Endothelial cell (in vitro differentiated cells): ENCODE measurements around the gene PLTP. TPM values are rescaled to one million over a fixed set of nuclear protein-coding genes. Genes with fewer than 3 reads are reported as not detected.

Experiments
- DNase-seq: peaks from one replicate; pipeline ENCODE4 v3.0.0; 2021; ENCODE audit warnings: low spot score
- H3K27ac Mint-ChIP-seq: one replicate; pipeline ENCODE4 v1.8.0; 2021; ENCODE audit warnings: mixed read lengths, inconsistent platforms; ENCODE audit not compliant: unreplicated experiment
- H3K27me3 Mint-ChIP-seq: one replicate; pipeline ENCODE4 v1.8.0; 2021; ENCODE audit warnings: mild to moderate bottlenecking, moderate library complexity, mixed read lengths, inconsistent platforms; ENCODE audit not compliant: unreplicated experiment
- H3K36me3 Mint-ChIP-seq: one replicate; pipeline ENCODE4 v1.8.0; 2021; ENCODE audit warnings: mild to moderate bottlenecking, low read depth, mixed read lengths, inconsistent platforms; ENCODE audit not compliant: unreplicated experiment
- H3K4me1 Mint-ChIP-seq: one replicate; pipeline ENCODE4 v1.8.0; 2021; ENCODE audit warnings: mild to moderate bottlenecking, mixed read lengths, inconsistent platforms; ENCODE audit not compliant: unreplicated experiment
- H3K4me3 Mint-ChIP-seq: one replicate; pipeline ENCODE4 v1.8.0; 2021; ENCODE audit warnings: mild to moderate bottlenecking, mixed read lengths, inconsistent platforms; ENCODE audit not compliant: unreplicated experiment
- H3K9me3 Mint-ChIP-seq: one replicate; pipeline ENCODE4 v1.8.0; 2021; ENCODE audit warnings: mixed read lengths, inconsistent platforms; ENCODE audit not compliant: unreplicated experiment
- CTCF ChIP-seq: fragments of 200-600 bp; sonication (generic); IDR thresholded peaks from one replicate; pipeline ENCODE4 v1.5.0; 2021; ENCODE audit warnings: antibody characterized with exemption; ENCODE audit not compliant: unreplicated experiment
- total RNA-seq: library from RNA; stranded (reverse); fragmentation: NEBNext Ultra II Directional; extraction: Animal tissue kit (Norgen Biotek cat#: 25700); gene quantifications from one replicate; pipeline ENCODE4 v1.2.1, GENCODE V29; 2021; ENCODE audit not compliant: unreplicated experiment

Gene PLTP
- total RNA-seq, 1 donor from 2014 or later = 41.3 TPM

- peak within 1 kb of the TSS; percentile 95 for H3K4me3 Mint-ChIP-seq
- peak within 1 kb of the TSS; percentile 95 for H3K27ac Mint-ChIP-seq
- peak; percentile 94 for DNase-seq
- peaks cover 7% of the 10 kb centered on the region for H3K27me3 Mint-ChIP-seq
- no peaks in the 10 kb centered on the region for H3K9me3 Mint-ChIP-seq
- H3K4me1 Mint-ChIP-seq = peaks cover 18% of the 10 kb centered on the region
- peaks cover 6% of the 10 kb centered on the region for H3K36me3 Mint-ChIP-seq
- TF ChIP-seq CTCF = no peak
These were observed 54.7 kb downstream of the PLTP start, which contains the start of the genes ACOT8 and ZSWIM3 for GRCh38 chr20:45857114-45857881. TSS of gene ACOT8 (minus strand) at chr20:45857392. CDS start at chr20:45857315, 77 bp downstream. TSS of gene ZSWIM3 (plus strand) at chr20:45857614. CDS start at chr20:45857826, 212 bp downstream.

- no peak for DNase-seq
- H3K4me1 Mint-ChIP-seq = peaks cover 15% of the 10 kb centered on the region
These were observed 58.5 kb downstream of the PLTP start for GRCh38 chr20:45853484-45853883.

GRCh38 chr20:45852326-45852725 lies 59.6 kb downstream of the PLTP start:
- H3K27ac Mint-ChIP-seq = no peak overlapping the region
- DNase-seq = no peak
- no peak for TF ChIP-seq CTCF

More at GRCh38 chr20:45853484-45853883, 58.5 kb downstream of the PLTP start:
- no peak for TF ChIP-seq CTCF
- Mint-ChIP-seq H3K27me3 (peaks cover 7% of the 10 kb centered on the region), H3K36me3 (peaks cover 30% of the 10 kb centered on the region), H3K4me3 (no peak overlapping the region), H3K9me3 (no peaks in the 10 kb centered on the region), H3K27ac (no peak overlapping the region)

GRCh38 chr20:45851501-45851900 lies 60.5 kb downstream of the PLTP start:
- peaks cover 32% of the 10 kb centered on the region for H3K36me3 Mint-ChIP-seq

More at GRCh38 chr20:45852326-45852725, 59.6 kb downstream of the PLTP start:
- Mint-ChIP-seq H3K4me3 (no peak overlapping the region), H3K36me3 (peaks cover 32% of the 10 kb centered on the region), H3K27me3 (peaks cover 4% of the 10 kb centered on the region), H3K4me1 (peaks cover 10% of the 10 kb centered on the region), H3K9me3 (no peaks in the 10 kb centered on the region)

More at GRCh38 chr20:45851501-45851900, 60.5 kb downstream of the PLTP start:
- H3K27me3 Mint-ChIP-seq = peaks cover 4% of the 10 kb centered on the region
- H3K9me3 Mint-ChIP-seq = no peaks in the 10 kb centered on the region
- TF ChIP-seq CTCF = no peak
- H3K4me3 Mint-ChIP-seq = no peak overlapping the region
- DNase-seq = no peak
- H3K27ac Mint-ChIP-seq = no peak overlapping the region
- peaks cover 6% of the 10 kb centered on the region for H3K4me1 Mint-ChIP-seq
